Coronary artery (tissue), 2 donors: ENCODE data around the gene GALR2.

ENCODE experiments used
- DNase-seq: peaks from one replicate; pipeline ENCODE4 v3.0.0-alpha.2; 2017; ENCODE audit warnings: low spot score
- H3K27ac ChIP-seq, 2 donors: fragments of 200-600 bp; sonication (generic); one replicate each; pipeline ENCODE4 v1.5.1; 2016 to 2019
- H3K4me3 ChIP-seq: fragments of 200-600 bp; sonication (generic); 2 replicates; pipeline ENCODE4 v1.5.1; 2016; ENCODE audit warnings: mild to moderate bottlenecking, moderate library complexity
- CTCF ChIP-seq: fragments of 200-600 bp; sonication (generic); IDR thresholded peaks from one replicate; pipeline ENCODE4 v1.5.1; 2019; ENCODE audit warnings: antibody characterized with exemption

The GALR2 gene

GRCh38 chr17:76088868-76089576, 14.4 kb downstream of the GALR2 start:
- TF ChIP-seq CTCF, result no peak
- no peak for DNase-seq
- Histone ChIP-seq H3K27ac (no peak overlapping the region), H3K4me3 (no peak overlapping the region)

- no peak for TF ChIP-seq CTCF
- DNase-seq, result no peak
- Histone ChIP-seq H3K27ac (no peak overlapping the region), H3K4me3 (no peak overlapping the region)
These were observed 15.3 kb downstream of the GALR2 start for GRCh38 chr17:76089680-76090516.

GRCh38 chr17:76090517-76091129, 16.0 kb downstream of the GALR2 start:
- TF ChIP-seq CTCF, result no peak
- Histone ChIP-seq H3K27ac (no peak overlapping the region), H3K4me3 (no peak overlapping the region)
- no peak for DNase-seq

- H3K27ac ChIP-seq, result no peak overlapping the region
- DNase-seq, result no peak
- H3K4me3 ChIP-seq, result no peak overlapping the region
- no peak for TF ChIP-seq CTCF
These were observed 17.1 kb downstream of the GALR2 start for GRCh38 chr17:76091526-76092286.

DNA sequence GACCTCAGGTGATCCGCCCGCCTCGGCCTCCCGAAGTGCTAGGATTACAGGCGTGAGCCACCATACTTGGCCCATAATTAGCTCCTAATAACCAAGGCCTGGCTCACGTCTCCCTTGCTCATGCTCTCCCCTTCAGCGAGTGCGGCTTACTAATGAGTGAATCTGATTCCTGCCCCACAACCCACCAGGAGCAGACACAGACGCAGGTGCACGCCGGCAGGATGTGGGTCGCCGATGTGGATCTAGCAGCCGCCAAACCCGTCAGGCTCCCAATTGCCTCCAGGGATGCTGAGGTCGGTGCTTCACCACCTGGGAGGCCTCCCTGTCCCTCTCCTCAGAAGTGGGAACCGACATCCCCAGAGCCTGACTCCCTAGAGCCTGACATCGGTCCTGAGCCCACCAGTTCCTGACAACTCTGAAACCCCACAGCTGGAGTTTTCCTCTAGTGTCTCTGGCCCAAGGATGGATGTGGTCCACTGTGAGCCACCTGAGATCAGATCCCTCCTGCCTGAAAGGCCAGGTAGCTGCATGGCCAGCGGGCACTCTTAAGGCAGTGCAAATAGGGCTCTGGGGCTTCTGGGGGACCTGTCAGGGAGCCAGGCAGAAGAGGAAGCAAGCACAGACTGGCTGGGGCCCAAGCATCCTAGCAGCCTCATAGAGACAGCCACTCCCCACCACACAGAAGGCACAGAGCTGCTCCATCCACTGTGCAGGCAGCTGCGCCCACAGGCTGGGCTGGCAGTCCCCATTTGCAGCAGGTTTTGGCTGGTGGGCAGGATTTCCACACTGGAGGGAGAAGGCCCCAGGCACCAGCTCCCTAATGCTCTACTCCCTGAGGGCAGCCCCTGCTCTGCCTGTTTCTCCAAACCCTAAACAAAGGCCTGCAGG, 18.2 kb downstream of the GALR2 start:
- TF ChIP-seq CTCF, result no peak
- H3K4me3 ChIP-seq, result no peak overlapping the region
- no peak overlapping the region for H3K27ac ChIP-seq
- no peak for DNase-seq

- DNase-seq, result no peak
- TF ChIP-seq CTCF, result no peak
- H3K27ac ChIP-seq, result no peak overlapping the region
- no peak overlapping the region for H3K4me3 ChIP-seq
These were observed 19.5 kb downstream of the GALR2 start for GRCh38 chr17:76094046-76094445.
